ENCODE measurements around the gene ATG14.

DNA sequence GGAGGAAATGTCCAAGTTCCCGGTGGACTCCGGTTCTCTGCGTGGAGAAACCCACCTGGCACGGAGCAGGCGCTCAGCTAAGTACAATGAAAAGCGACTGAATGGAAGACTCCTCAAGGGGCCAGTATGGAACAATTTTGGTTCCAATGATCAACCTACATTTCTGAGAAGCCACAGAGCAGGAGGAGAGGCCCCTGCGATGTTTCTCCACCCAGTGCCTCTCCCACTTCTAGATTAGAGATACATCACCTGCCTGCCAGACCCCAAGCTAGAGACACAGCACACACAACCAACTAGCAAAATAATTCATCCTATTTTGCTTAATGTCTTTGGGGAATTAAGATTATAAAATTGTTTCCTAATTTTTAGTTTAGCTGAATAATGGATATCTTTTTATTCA is 38.8 kb downstream of the ATG14 start:
- TF ChIP-seq CTCF (tag by site-specific recombination; IDR thresholded peaks at IDR 0.05) (no peak), ZFHX2 (tag by site-specific recombination; conservative IDR thresholded peaks at IDR 0.05) (no peak), ZNF341 (tag by site-specific recombination; IDR thresholded peaks at IDR 0.05; ENCODE audit: low read depth) (no peak), ZNF138 (tag by site-specific recombination; IDR thresholded peaks at IDR 0.05; ENCODE audit: borderline replicate concordance) (no peak), HOXC10 (CRISPR knock-in tag; IDR thresholded peaks at IDR 0.05) (no peak), PBX3 (CRISPR knock-in tag; IDR thresholded peaks at IDR 0.05) (no peak), ZNF274 (IDR thresholded peaks at IDR 0.05; ENCODE audit: low read length) (no peak), ZNF274 (tag by site-specific recombination; IDR thresholded peaks at IDR 0.05; ENCODE audit: borderline replicate concordance) (no peak), YY1 (tag by site-specific recombination; IDR thresholded peaks at IDR 0.05) (no peak), ZNF621 (tag by site-specific recombination; IDR thresholded peaks at IDR 0.05) (no peak), PRDM10 (tag by site-specific recombination; IDR thresholded peaks at IDR 0.05) (no peak)
- TF ChIP-seq, protein P1, sequence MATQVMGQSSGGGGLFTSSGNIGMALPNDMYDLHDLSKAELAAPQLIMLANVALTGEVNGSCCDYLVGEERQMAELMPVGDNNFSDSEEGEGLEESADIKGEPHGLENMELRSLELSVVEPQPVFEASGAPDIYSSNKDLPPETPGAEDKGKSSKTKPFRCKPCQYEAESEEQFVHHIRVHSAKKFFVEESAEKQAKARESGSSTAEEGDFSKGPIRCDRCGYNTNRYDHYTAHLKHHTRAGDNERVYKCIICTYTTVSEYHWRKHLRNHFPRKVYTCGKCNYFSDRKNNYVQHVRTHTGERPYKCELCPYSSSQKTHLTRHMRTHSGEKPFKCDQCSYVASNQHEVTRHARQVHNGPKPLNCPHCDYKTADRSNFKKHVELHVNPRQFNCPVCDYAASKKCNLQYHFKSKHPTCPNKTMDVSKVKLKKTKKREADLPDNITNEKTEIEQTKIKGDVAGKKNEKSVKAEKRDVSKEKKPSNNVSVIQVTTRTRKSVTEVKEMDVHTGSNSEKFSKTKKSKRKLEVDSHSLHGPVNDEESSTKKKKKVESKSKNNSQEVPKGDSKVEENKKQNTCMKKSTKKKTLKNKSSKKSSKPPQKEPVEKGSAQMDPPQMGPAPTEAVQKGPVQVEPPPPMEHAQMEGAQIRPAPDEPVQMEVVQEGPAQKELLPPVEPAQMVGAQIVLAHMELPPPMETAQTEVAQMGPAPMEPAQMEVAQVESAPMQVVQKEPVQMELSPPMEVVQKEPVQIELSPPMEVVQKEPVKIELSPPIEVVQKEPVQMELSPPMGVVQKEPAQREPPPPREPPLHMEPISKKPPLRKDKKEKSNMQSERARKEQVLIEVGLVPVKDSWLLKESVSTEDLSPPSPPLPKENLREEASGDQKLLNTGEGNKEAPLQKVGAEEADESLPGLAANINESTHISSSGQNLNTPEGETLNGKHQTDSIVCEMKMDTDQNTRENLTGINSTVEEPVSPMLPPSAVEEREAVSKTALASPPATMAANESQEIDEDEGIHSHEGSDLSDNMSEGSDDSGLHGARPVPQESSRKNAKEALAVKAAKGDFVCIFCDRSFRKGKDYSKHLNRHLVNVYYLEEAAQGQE (tag by site-specific recombination; IDR thresholded peaks at IDR 0.05) = no peak
- TF ChIP-seq, protein P2, sequence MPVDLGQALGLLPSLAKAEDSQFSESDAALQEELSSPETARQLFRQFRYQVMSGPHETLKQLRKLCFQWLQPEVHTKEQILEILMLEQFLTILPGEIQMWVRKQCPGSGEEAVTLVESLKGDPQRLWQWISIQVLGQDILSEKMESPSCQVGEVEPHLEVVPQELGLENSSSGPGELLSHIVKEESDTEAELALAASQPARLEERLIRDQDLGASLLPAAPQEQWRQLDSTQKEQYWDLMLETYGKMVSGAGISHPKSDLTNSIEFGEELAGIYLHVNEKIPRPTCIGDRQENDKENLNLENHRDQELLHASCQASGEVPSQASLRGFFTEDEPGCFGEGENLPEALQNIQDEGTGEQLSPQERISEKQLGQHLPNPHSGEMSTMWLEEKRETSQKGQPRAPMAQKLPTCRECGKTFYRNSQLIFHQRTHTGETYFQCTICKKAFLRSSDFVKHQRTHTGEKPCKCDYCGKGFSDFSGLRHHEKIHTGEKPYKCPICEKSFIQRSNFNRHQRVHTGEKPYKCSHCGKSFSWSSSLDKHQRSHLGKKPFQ (tag by site-specific recombination; IDR thresholded peaks at IDR 0.05) = no peak
